ENCODE results near the gene CASKIN2. TPM values are rescaled to one million over a fixed set of nuclear protein-coding genes. Genes with fewer than 3 reads are reported as not detected.

Gene CASKIN2
- polyA plus RNA-seq, 1 donor = 13.9 TPM

GRCh38 chr17:75504347-75505151, 10.8 kb downstream of the CASKIN2 start:
- Histone ChIP-seq H3K27ac (ENCODE audit: low read length) (no peak overlapping the region), H3K4me1 (ENCODE audit: control insufficient read depth, insufficient read depth, low read length) (peaks cover 29% of the 10 kb centered on the region), H3K9me3 (ENCODE audit: control insufficient read depth, low read depth, low read length) (no peaks in the 10 kb centered on the region), H3K27me3 (ENCODE audit: control insufficient read depth, insufficient read depth, low read length) (no peaks in the 10 kb centered on the region), H3K36me3 (ENCODE audit: control insufficient read depth, insufficient read depth, low read length) (peaks cover 73% of the 10 kb centered on the region), H3K4me3 (ENCODE audit: low read length) (no peak overlapping the region)
- peak in 1 of 2 donors; percentile 41 for DNase-seq
- no CpG with 5 or more reads among the region's 32 CpGs for WGBS (ENCODE audit: insufficient coverage, low lambda C conversion rate)

- H3K36me3 ChIP-seq (ENCODE audit: control insufficient read depth, insufficient read depth, low read length) = peaks cover 79% of the 10 kb centered on the region
- no CpG with 5 or more reads among the region's 13 CpGs for WGBS (ENCODE audit: insufficient coverage, low lambda C conversion rate)
- no peak for DNase-seq
Measured at GRCh38 chr17:75503976-75504346, 11.4 kb downstream of the CASKIN2 start.

GRCh38 chr17:75503337-75503950, 11.9 kb downstream of the CASKIN2 start:
- no CpG with 5 or more reads among the region's 23 CpGs for WGBS (ENCODE audit: insufficient coverage, low lambda C conversion rate)
- no peaks in the 10 kb centered on the region for H3K27me3 ChIP-seq (ENCODE audit: control insufficient read depth, insufficient read depth, low read length)
- peaks cover 84% of the 10 kb centered on the region for H3K36me3 ChIP-seq (ENCODE audit: control insufficient read depth, insufficient read depth, low read length)
- H3K27ac ChIP-seq (ENCODE audit: low read length) = no peak overlapping the region
- no peak overlapping the region for H3K4me3 ChIP-seq (ENCODE audit: low read length)
- H3K9me3 ChIP-seq (ENCODE audit: control insufficient read depth, low read depth, low read length) = no peaks in the 10 kb centered on the region
- DNase-seq = no peak
- peaks cover 18% of the 10 kb centered on the region for H3K4me1 ChIP-seq (ENCODE audit: control insufficient read depth, insufficient read depth, low read length)

More at GRCh38 chr17:75503976-75504346, 11.4 kb downstream of the CASKIN2 start:
- peaks cover 23% of the 10 kb centered on the region for H3K4me1 ChIP-seq (ENCODE audit: control insufficient read depth, insufficient read depth, low read length)
- H3K27ac ChIP-seq (ENCODE audit: low read length) = no peak overlapping the region
- no peaks in the 10 kb centered on the region for H3K9me3 ChIP-seq (ENCODE audit: control insufficient read depth, low read depth, low read length)
- H3K4me3 ChIP-seq (ENCODE audit: low read length) = no peak overlapping the region
- H3K27me3 ChIP-seq (ENCODE audit: control insufficient read depth, insufficient read depth, low read length) = no peaks in the 10 kb centered on the region

- H3K36me3 ChIP-seq (ENCODE audit: control insufficient read depth, insufficient read depth, low read length) = peaks cover 90% of the 10 kb centered on the region
- no peaks in the 10 kb centered on the region for H3K27me3 ChIP-seq (ENCODE audit: control insufficient read depth, insufficient read depth, low read length)
- no peak overlapping the region for H3K27ac ChIP-seq (ENCODE audit: low read length)
- no peak overlapping the region for H3K4me3 ChIP-seq (ENCODE audit: low read length)
- no peaks in the 10 kb centered on the region for H3K9me3 ChIP-seq (ENCODE audit: control insufficient read depth, low read depth, low read length)
- peaks cover 12% of the 10 kb centered on the region for H3K4me1 ChIP-seq (ENCODE audit: control insufficient read depth, insufficient read depth, low read length)
- no peak for DNase-seq
- no CpG with 5 or more reads among the region's 25 CpGs for WGBS (ENCODE audit: insufficient coverage, low lambda C conversion rate)
Measured at GRCh38 chr17:75502721-75503329, 12.5 kb downstream of the CASKIN2 start.

- peaks cover 90% of the 10 kb centered on the region for H3K36me3 ChIP-seq (ENCODE audit: control insufficient read depth, insufficient read depth, low read length)
- H3K9me3 ChIP-seq (ENCODE audit: control insufficient read depth, low read depth, low read length) = no peaks in the 10 kb centered on the region
- H3K4me1 ChIP-seq (ENCODE audit: control insufficient read depth, insufficient read depth, low read length) = peaks cover 6% of the 10 kb centered on the region
- H3K27me3 ChIP-seq (ENCODE audit: control insufficient read depth, insufficient read depth, low read length) = no peaks in the 10 kb centered on the region
- no CpG with 5 or more reads among the region's 40 CpGs for WGBS (ENCODE audit: insufficient coverage, low lambda C conversion rate)
- no peak for DNase-seq
- no peak overlapping the region for H3K4me3 ChIP-seq (ENCODE audit: low read length)
- no peak overlapping the region for H3K27ac ChIP-seq (ENCODE audit: low read length)
Measured at GRCh38 chr17:75502072-75502720, 13.1 kb downstream of the CASKIN2 start.

- no peak overlapping the region for H3K27ac ChIP-seq (ENCODE audit: low read length)
- no peaks in the 10 kb centered on the region for H3K27me3 ChIP-seq (ENCODE audit: control insufficient read depth, insufficient read depth, low read length)
- no peak for DNase-seq
- no peak overlapping the region for H3K4me3 ChIP-seq (ENCODE audit: low read length)
- H3K9me3 ChIP-seq (ENCODE audit: control insufficient read depth, low read depth, low read length) = no peaks in the 10 kb centered on the region
- peaks cover 6% of the 10 kb centered on the region for H3K4me1 ChIP-seq (ENCODE audit: control insufficient read depth, insufficient read depth, low read length)
- WGBS (ENCODE audit: insufficient coverage, low lambda C conversion rate) = no CpG with 5 or more reads among the region's 21 CpGs
- peaks cover 89% of the 10 kb centered on the region for H3K36me3 ChIP-seq (ENCODE audit: control insufficient read depth, insufficient read depth, low read length)
Measured at GRCh38 chr17:75501378-75502071, 13.8 kb downstream of the CASKIN2 start.

GRCh38 chr17:75500419-75501216, 14.7 kb downstream of the CASKIN2 start:
- no peak overlapping the region for H3K4me3 ChIP-seq (ENCODE audit: low read length)
- H3K27me3 ChIP-seq (ENCODE audit: control insufficient read depth, insufficient read depth, low read length) = no peaks in the 10 kb centered on the region
- peaks cover 89% of the 10 kb centered on the region for H3K36me3 ChIP-seq (ENCODE audit: control insufficient read depth, insufficient read depth, low read length)
- peaks cover 6% of the 10 kb centered on the region for H3K4me1 ChIP-seq (ENCODE audit: control insufficient read depth, insufficient read depth, low read length)
- DNase-seq = no peak
- WGBS (ENCODE audit: insufficient coverage, low lambda C conversion rate) = no CpG with 5 or more reads among the region's 17 CpGs
- no peak overlapping the region for H3K27ac ChIP-seq (ENCODE audit: low read length)
- no peaks in the 10 kb centered on the region for H3K9me3 ChIP-seq (ENCODE audit: control insufficient read depth, low read depth, low read length)

- H3K4me1 ChIP-seq (ENCODE audit: control insufficient read depth, insufficient read depth, low read length) = peaks cover under 1% of the 10 kb centered on the region
- no peak overlapping the region for H3K27ac ChIP-seq (ENCODE audit: low read length)
- H3K27me3 ChIP-seq (ENCODE audit: control insufficient read depth, insufficient read depth, low read length) = no peaks in the 10 kb centered on the region
- peaks cover 92% of the 10 kb centered on the region for H3K36me3 ChIP-seq (ENCODE audit: control insufficient read depth, insufficient read depth, low read length)
- H3K9me3 ChIP-seq (ENCODE audit: control insufficient read depth, low read depth, low read length) = no peaks in the 10 kb centered on the region
- no CpG with 5 or more reads among the region's 16 CpGs for WGBS (ENCODE audit: insufficient coverage, low lambda C conversion rate)
- no peak overlapping the region for H3K4me3 ChIP-seq (ENCODE audit: low read length)
- no peak for DNase-seq
Measured at GRCh38 chr17:75499313-75500022, 15.9 kb downstream of the CASKIN2 start.

- WGBS (ENCODE audit: insufficient coverage, low lambda C conversion rate) = no CpG with 5 or more reads among the region's 16 CpGs
- no peak for DNase-seq
- no peaks in the 10 kb centered on the region for H3K27me3 ChIP-seq (ENCODE audit: control insufficient read depth, insufficient read depth, low read length)
- no peak overlapping the region for H3K4me3 ChIP-seq (ENCODE audit: low read length)
- H3K4me1 ChIP-seq (ENCODE audit: control insufficient read depth, insufficient read depth, low read length) = no peaks in the 10 kb centered on the region
- no peak overlapping the region for H3K27ac ChIP-seq (ENCODE audit: low read length)
- H3K36me3 ChIP-seq (ENCODE audit: control insufficient read depth, insufficient read depth, low read length) = peaks cover 92% of the 10 kb centered on the region
- no peaks in the 10 kb centered on the region for H3K9me3 ChIP-seq (ENCODE audit: control insufficient read depth, low read depth, low read length)
Measured at GRCh38 chr17:75498726-75499213, 16.6 kb downstream of the CASKIN2 start.
